ENCODE results near the gene AADACL3.

AADACL3 gene

GRCh38 chr1:12769976-12770505 lies 54.1 kb downstream of the AADACL3 start:
- no peak for DNase-seq

- DNase-seq, result no peak
Measured at GRCh38 chr1:12770620-12771019, 54.7 kb downstream of the AADACL3 start.

- DNase-seq, result no peak
Measured at GRCh38 chr1:12771186-12771585, 55.3 kb downstream of the AADACL3 start.

GRCh38 chr1:12772520-12772919 lies 56.6 kb downstream of the AADACL3 start:
- DNase-seq, result no peak

- no peak for DNase-seq
Measured at GRCh38 chr1:12773438-12773837, 57.5 kb downstream of the AADACL3 start, which contains the start of gene PRAMEF12. Gene PRAMEF12, plus strand, starts transcription at chr1:12773738. Its CDS starts 1,130 bp downstream, at chr1:12774868.

- no peak for DNase-seq
Measured at GRCh38 chr1:12774801-12775345, 59.0 kb downstream of the AADACL3 start.

GRCh38 chr1:12775443-12775842 lies 59.5 kb downstream of the AADACL3 start:
- no peak for DNase-seq

GRCh38 chr1:12776801-12777557 lies 61.1 kb downstream of the AADACL3 start:
- no peak for DNase-seq
